NCI-H2107 treated with DMSO at 0.1 percent for 48 hours (cell line): ENCODE data around the gene KRTAP4-4.
"Not testable (repeated sequence)": the region's sequence is repeated elsewhere in the genome, so short reads cannot be mapped to it uniquely, and the experiment has no call there.

ENCODE experiments used
- DNase-seq: peaks from one replicate; lab custom pipeline; 2025; ENCODE audit not compliant: unreplicated experiment; lab: John Stamatoyannopoulos, UW

KRTAP4-4 gene

GRCh38 chr17:41160648-41161047 lies at the start of gene KRTAP4-4:
KRTAP4-4 (minus strand) TSS chr17:41160748; CDS start chr17:41160691, 57 bp downstream.
- no peak for DNase-seq

GRCh38 chr17:41199421-41200078 lies 39.0 kb upstream of the KRTAP4-4 start:
- no peak for DNase-seq

- no peak for DNase-seq
These were observed 35.5 kb upstream of the KRTAP4-4 start for GRCh38 chr17:41196068-41196467.

GRCh38 chr17:41190328-41190727 lies 29.8 kb upstream of the KRTAP4-4 start:
- no peak for DNase-seq

- not testable (repeated sequence) for DNase-seq
These were observed 29.3 kb upstream of the KRTAP4-4 start, which contains the start of gene KRTAP9-1 for GRCh38 chr17:41189837-41190318. KRTAP9-1 (plus strand) TSS chr17:41189887; CDS start chr17:41189887, 0 bp downstream.

- no peak for DNase-seq
These were observed 26.3 kb upstream of the KRTAP4-4 start for GRCh38 chr17:41186872-41187271.

- DNase-seq, result no peak
These were observed 24.5 kb upstream of the KRTAP4-4 start for GRCh38 chr17:41185001-41185400.

- DNase-seq, result no peak
These were observed 24.0 kb upstream of the KRTAP4-4 start, which contains the start of gene KRTAP4-1 for GRCh38 chr17:41184480-41184961. KRTAP4-1 (minus strand) TSS chr17:41184911; CDS start chr17:41184854, 57 bp downstream.

- no peak for DNase-seq
These were observed 18.5 kb upstream of the KRTAP4-4 start for GRCh38 chr17:41178843-41179616.

GRCh38 chr17:41178341-41178740 lies 17.8 kb upstream of the KRTAP4-4 start:
- no peak for DNase-seq

GRCh38 chr17:41177727-41178271 lies 17.3 kb upstream of the KRTAP4-4 start, which contains the start of gene KRTAP4-2:
KRTAP4-2 (minus strand) TSS chr17:41178221; CDS start chr17:41178164, 57 bp downstream.
- no peak for DNase-seq

GRCh38 chr17:41176744-41177387 lies 16.3 kb upstream of the KRTAP4-4 start:
- DNase-seq, result no peak

GRCh38 chr17:41171886-41172285 lies 11.3 kb upstream of the KRTAP4-4 start:
- no peak for DNase-seq

GRCh38 chr17:41168121-41168520 lies 7.6 kb upstream of the KRTAP4-4 start, which contains the start of gene KRTAP4-3:
KRTAP4-3 (minus strand) TSS chr17:41168221; CDS start chr17:41168172, 49 bp downstream.
- no peak for DNase-seq

- no peak for DNase-seq
These were observed 7.0 kb upstream of the KRTAP4-4 start for GRCh38 chr17:41167561-41167960.

- DNase-seq, result no peak
These were observed 3.3 kb upstream of the KRTAP4-4 start for GRCh38 chr17:41163828-41164227.

GRCh38 chr17:41160190-41160589 lies 358 bp downstream of the KRTAP4-4 start:
- DNase-seq, result not testable (repeated sequence)

- no peak for DNase-seq
These were observed 6.7 kb downstream of the KRTAP4-4 start for GRCh38 chr17:41153856-41154255.

GRCh38 chr17:41151525-41151924 lies 9.0 kb downstream of the KRTAP4-4 start:
- DNase-seq, result no peak

- DNase-seq, result no peak
These were observed 10.5 kb downstream of the KRTAP4-4 start for GRCh38 chr17:41150026-41150425.

- no peak for DNase-seq
These were observed 10.9 kb downstream of the KRTAP4-4 start, which contains the start of gene KRTAP4-5 for GRCh38 chr17:41149652-41149985. KRTAP4-5 (minus strand) TSS chr17:41149825; CDS start chr17:41149767, 58 bp downstream.
